Measurements from ENCODE around the gene SMARCA4.

DNA sequence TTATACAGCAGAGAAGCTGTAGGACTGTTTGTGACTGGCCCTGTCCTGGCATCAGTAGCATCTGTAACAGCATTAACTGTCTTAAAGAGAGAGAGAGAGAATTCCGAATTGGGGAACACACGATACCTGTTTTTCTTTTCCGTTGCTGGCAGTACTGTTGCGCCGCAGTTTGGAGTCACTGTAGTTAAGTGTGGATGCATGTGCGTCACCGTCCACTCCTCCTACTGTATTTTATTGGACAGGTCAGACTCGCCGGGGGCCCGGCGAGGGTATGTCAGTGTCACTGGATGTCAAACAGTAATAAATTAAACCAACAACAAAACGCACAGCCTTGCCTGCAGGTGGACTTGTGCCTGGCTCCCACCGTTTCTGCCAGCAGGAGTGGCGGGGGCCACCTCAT, 101.1 kb downstream of the SMARCA4 start:
- no peak for TF ChIP-seq EZH2 (IDR thresholded peaks at IDR 0.05; ENCODE audit: borderline replicate concordance, low read length)
- TF ChIP-seq, protein P1, sequence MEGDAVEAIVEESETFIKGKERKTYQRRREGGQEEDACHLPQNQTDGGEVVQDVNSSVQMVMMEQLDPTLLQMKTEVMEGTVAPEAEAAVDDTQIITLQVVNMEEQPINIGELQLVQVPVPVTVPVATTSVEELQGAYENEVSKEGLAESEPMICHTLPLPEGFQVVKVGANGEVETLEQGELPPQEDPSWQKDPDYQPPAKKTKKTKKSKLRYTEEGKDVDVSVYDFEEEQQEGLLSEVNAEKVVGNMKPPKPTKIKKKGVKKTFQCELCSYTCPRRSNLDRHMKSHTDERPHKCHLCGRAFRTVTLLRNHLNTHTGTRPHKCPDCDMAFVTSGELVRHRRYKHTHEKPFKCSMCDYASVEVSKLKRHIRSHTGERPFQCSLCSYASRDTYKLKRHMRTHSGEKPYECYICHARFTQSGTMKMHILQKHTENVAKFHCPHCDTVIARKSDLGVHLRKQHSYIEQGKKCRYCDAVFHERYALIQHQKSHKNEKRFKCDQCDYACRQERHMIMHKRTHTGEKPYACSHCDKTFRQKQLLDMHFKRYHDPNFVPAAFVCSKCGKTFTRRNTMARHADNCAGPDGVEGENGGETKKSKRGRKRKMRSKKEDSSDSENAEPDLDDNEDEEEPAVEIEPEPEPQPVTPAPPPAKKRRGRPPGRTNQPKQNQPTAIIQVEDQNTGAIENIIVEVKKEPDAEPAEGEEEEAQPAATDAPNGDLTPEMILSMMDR (conservative IDR thresholded peaks at IDR 0.05 in 1 of 2, IDR thresholded peaks at IDR 0.05 in 1 of 2; ENCODE audit: extremely low read depth in 1 of 2, insufficient read depth in 1 of 2, low read depth in 1 of 2, low read length in 2 of 2), result no peak

Measured in mammary epithelial cell (primary cell).